Gastrocnemius medialis (tissue), 4 donors: ENCODE data around the gene DOLPP1.

Experiments
- POLR2A ChIP-seq, 2 donors: fragments of 450-650 bp; IDR thresholded peaks; one replicate each; pipeline ENCODE4 v1.6.1; 2017; ENCODE audit warnings: antibody characterized with exemption in 2 of 2, mild to moderate bottlenecking in 2 of 2, moderate library complexity in 2 of 2
- TF ChIP-seq, protein P1 (sequence below), 5 experiments: fragments of 450-650 bp in 3 of 5; fragments of 200-600 bp in 2 of 5; sonication (generic) in 2 of 5; IDR thresholded peaks in 4 of 5; conservative IDR thresholded peaks in 1 of 5; 1 replicate in 4 of 5; 2 replicates in 1 of 5; pipeline ENCODE4 v1.5.1; 2016 to 2019; ENCODE audit warnings: antibody characterized with exemption in 5 of 5, mild to moderate bottlenecking in 3 of 5, moderate library complexity in 3 of 5

DNA sequence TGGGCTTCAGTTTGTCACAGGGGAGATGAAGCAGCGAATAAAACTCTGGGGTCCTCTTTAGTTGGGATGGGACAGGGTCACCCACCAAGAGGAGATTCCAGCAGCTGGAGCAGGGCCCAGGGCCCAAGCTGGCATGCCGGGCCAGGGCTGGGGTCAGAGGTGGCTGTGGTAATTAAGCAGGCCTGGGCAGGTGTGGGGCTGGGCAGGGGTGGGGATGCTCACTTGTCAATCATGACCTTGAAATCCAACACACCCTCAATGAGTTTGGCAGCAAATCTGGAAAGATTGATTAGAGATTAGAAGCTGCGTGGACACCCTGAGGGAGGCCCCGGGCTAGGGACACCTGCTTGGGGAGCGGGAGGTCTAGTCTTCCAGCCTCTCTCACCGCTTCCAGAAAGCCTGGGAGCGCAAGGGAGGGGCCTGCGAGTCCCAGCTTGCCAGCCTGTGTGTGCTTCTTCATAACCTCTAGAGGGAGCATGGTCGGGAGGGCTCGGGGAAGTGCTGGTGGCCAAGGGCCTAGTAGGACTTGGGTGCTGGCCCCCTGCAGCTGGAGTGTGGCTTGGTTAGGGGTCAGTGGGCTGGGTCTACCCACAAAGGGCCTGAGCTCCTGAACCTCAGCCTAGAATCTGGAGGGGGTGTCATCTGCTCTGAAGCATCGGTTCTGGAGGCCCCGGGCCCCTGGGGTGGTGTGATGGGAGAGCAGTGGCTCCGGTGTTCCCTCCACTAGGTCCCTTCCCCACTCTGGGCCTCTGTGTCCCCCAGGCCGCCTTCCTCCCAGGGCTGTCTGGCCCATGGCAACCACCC, 22.1 kb downstream of the DOLPP1 start:
- TF ChIP-seq, protein P1, sequence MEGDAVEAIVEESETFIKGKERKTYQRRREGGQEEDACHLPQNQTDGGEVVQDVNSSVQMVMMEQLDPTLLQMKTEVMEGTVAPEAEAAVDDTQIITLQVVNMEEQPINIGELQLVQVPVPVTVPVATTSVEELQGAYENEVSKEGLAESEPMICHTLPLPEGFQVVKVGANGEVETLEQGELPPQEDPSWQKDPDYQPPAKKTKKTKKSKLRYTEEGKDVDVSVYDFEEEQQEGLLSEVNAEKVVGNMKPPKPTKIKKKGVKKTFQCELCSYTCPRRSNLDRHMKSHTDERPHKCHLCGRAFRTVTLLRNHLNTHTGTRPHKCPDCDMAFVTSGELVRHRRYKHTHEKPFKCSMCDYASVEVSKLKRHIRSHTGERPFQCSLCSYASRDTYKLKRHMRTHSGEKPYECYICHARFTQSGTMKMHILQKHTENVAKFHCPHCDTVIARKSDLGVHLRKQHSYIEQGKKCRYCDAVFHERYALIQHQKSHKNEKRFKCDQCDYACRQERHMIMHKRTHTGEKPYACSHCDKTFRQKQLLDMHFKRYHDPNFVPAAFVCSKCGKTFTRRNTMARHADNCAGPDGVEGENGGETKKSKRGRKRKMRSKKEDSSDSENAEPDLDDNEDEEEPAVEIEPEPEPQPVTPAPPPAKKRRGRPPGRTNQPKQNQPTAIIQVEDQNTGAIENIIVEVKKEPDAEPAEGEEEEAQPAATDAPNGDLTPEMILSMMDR (IDR thresholded peaks at IDR 0.05 in 4 of 5, conservative IDR thresholded peaks at IDR 0.05 in 1 of 5) = peak; percentile 36 to 62 (median 55)
- no peak for TF ChIP-seq POLR2A (IDR thresholded peaks at IDR 0.05)
